ENCODE data around the gene TAF1C.

- TF ChIP-seq ATF2 (CRISPR knock-in tag; IDR thresholded peaks at IDR 0.05; ENCODE audit: borderline replicate concordance, low read depth): no peak
- TF ChIP-seq SP1 (CRISPR knock-in tag; conservative IDR thresholded peaks at IDR 0.05): no peak
- no peak for TF ChIP-seq NR1H2 (CRISPR knock-in tag; IDR thresholded peaks at IDR 0.05)
- TF ChIP-seq CTCF (IDR thresholded peaks at IDR 0.05): no peak
- TF ChIP-seq RELA (CRISPR knock-in tag; IDR thresholded peaks at IDR 0.05; ENCODE audit: borderline replicate concordance): no peak
- TF ChIP-seq TEAD1 (CRISPR knock-in tag; IDR thresholded peaks at IDR 0.05): no peak
- TF ChIP-seq STAT6 (CRISPR knock-in tag; conservative IDR thresholded peaks at IDR 0.05; ENCODE audit: low read depth): no peak
- no peak for TF ChIP-seq GRHL2 (CRISPR knock-in tag; IDR thresholded peaks at IDR 0.05; ENCODE audit: insufficient replicate concordance, severe bottlenecking)
Measured at GRCh38 chr16:84137769-84138357, 49.0 kb downstream of the TAF1C start.
